ENCODE results near the gene CAP1. TPM values are rescaled to one million over a fixed set of nuclear protein-coding genes. Genes with fewer than 3 reads are reported as not detected.
"Not testable (repeated sequence)": the region's sequence is repeated elsewhere in the genome, so short reads cannot be mapped to it uniquely, and the experiment has no call there.

CAP1 gene
- polyA plus RNA-seq, 1 experiment = 585 TPM

- no peak for DNase-seq (ENCODE audit: low read depth)
- H3K27me3 ChIP-seq (ENCODE audit: control insufficient read depth, insufficient read depth, low read length) = no peaks in the 10 kb centered on the region; the same call in 1 of the 2 replicates
- ChIA-PET CTCF (interaction anchor here (0.6 to 8.2 kb wide), 27 partner anchors 9 to 283 kb away, joined by 3 to 92 read pairs (median 5); partner anchors contain the start of gene MYCL), POLR2A (no interaction called here)
- H3K36me3 ChIP-seq (ENCODE audit: control insufficient read depth, insufficient read depth, low read length) = no peaks in the 10 kb centered on the region
- H3K4me3 ChIP-seq (ENCODE audit: low read depth, low read length) = no peak overlapping the region
- TF ChIP-seq CTCF (IDR thresholded peaks at IDR 0.05; ENCODE audit: insufficient read depth, low read depth, low read length) = peak; percentile 64
These were observed 8.2 kb upstream of the CAP1 start for GRCh38 chr1:40032240-40032891.

DNA sequence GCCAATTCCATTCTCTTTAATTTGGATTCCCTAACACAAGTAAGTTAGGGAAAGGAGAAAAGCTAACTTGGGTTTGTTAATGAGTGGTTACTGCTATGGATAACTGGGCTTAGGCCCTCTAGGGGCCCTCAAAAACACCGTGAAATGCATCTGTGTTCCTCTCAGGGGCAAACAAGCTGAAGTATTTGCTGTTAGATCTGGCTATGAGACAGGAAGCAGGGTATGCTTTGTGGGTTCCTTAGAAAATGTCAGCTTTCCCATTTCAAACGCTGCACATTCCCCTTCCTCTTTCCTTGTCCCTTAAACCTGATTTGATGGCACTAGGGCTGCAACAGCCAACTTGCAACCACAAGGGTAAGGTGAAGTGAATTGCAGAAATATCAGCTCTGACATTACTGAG is 5.7 kb upstream of the CAP1 start:
- CTCF ChIA-PET = interaction anchor here (0.8 to 8.2 kb wide), 5 partner anchors 12 to 115 kb away, joined by 3 to 92 read pairs (median 3); no protein-coding TSS in a partner anchor
- no peak for DNase-seq (ENCODE audit: low read depth)
- POLR2A ChIA-PET = interaction anchor here (0.9 kb wide), 1 partner anchor 25 kb away, joined by 4 read pairs; no protein-coding TSS in a partner anchor
- no peak for TF ChIP-seq CTCF (IDR thresholded peaks at IDR 0.05; ENCODE audit: insufficient read depth, low read depth, low read length)
- Histone ChIP-seq H3K36me3 (ENCODE audit: control insufficient read depth, insufficient read depth, low read length) (no peaks in the 10 kb centered on the region), H3K27me3 (ENCODE audit: control insufficient read depth, insufficient read depth, low read length) (no peaks in the 10 kb centered on the region), H3K4me3 (ENCODE audit: low read depth, low read length) (no peak overlapping the region)

DNA sequence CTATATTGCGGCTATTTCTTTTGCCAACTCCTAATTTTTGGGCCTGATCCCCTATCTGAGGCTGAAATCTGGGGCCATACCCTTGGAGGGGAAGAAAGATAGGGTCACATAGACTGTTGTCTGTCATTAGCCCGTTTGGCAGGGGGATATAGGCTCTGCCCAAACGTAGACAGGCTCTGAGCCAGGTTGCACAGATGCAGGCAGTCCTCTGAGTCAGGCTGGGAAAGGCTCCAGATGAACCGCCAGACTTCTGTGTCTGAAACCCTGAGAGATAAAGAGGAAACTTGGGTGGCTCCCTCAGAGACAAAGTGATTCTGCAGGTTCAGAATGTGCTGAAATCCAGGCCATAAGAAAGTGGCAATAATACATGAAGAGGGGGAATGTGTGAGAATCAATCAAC is 4.0 kb upstream of the CAP1 start:
- ChIA-PET POLR2A (no interaction called here), CTCF (interaction anchor here (1.0 to 1.5 kb wide), 2 partner anchors 63 to 117 kb away, joined by 5 to 6 read pairs; no protein-coding TSS in a partner anchor)
- TF ChIP-seq CTCF (IDR thresholded peaks at IDR 0.05; ENCODE audit: insufficient read depth, low read depth, low read length) = no peak
- Histone ChIP-seq H3K36me3 (ENCODE audit: control insufficient read depth, insufficient read depth, low read length) (no peaks in the 10 kb centered on the region), H3K27me3 (ENCODE audit: control insufficient read depth, insufficient read depth, low read length) (no peaks in the 10 kb centered on the region), H3K4me3 (ENCODE audit: low read depth, low read length) (no peak overlapping the region)
- peak; percentile 38 for DNase-seq (ENCODE audit: low read depth)

DNA sequence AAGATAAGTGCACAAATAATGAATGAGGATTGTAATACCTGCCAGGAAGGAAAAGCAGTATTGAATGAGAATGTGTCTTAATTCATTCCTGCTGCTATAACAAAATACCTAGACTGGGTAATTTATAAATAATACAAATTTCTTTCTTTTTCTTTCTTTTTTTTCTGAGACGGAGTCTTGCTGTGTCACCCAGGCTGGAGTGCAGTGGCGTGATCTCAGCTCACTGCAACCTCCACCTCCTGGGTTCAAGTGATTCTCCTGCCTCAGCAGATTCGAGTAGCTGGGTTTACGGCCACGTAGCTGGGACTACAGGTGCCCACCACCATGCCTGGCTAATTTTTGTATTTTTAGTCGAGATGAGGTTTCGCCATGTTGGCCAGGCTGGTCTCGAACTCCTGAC is 3.3 kb upstream of the CAP1 start:
- POLR2A ChIA-PET; H3K36me3 ChIP-seq (ENCODE audit: control insufficient read depth, insufficient read depth, low read length); DNase-seq (ENCODE audit: low read depth); H3K27me3 ChIP-seq (ENCODE audit: control insufficient read depth, insufficient read depth, low read length); H3K4me3 ChIP-seq (ENCODE audit: low read depth, low read length): not testable (repeated sequence)
- CTCF ChIA-PET = interaction anchor here (1.0 to 1.5 kb wide), 2 partner anchors 64 to 118 kb away, joined by 5 to 6 read pairs; no protein-coding TSS in a partner anchor

DNA sequence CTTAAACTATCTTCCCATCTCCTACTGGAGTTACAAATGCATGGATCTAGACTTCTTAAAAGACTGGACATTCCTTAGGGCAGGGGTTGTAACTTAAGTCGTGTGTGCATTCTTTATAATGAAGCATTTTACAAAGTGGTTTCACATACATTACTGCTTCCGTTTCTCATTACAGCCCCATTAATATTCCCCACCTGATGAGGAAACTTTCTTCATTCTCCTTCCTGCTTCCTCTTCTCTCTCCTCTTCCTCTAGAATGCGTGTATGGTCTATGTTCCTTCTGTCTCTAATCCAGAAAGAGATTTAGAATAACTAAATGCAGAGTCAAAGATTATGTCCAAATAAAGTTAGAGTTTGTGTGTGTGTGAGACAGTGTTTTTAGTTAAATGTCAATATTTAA is 1.8 kb upstream of the CAP1 start:
- Histone ChIP-seq H3K4me3 (ENCODE audit: low read depth, low read length) (no peak overlapping the region), H3K36me3 (ENCODE audit: control insufficient read depth, insufficient read depth, low read length) (0 out of 2 replicates have a peak, but pooled peaks cover 1% of the 10 kb centered on the region), H3K27me3 (ENCODE audit: control insufficient read depth, insufficient read depth, low read length) (no peaks in the 10 kb centered on the region)
- TF ChIP-seq CTCF (IDR thresholded peaks at IDR 0.05; ENCODE audit: insufficient read depth, low read depth, low read length) = no peak
- ChIA-PET CTCF (interaction anchor here (1.1 to 1.7 kb wide), 3 partner anchors 41 to 117 kb away, joined by 3 to 4 read pairs (median 4); no protein-coding TSS in a partner anchor), POLR2A (interaction anchor here (0.6 kb wide), 2 partner anchors 67 to 198 kb away, joined by 3 to 4 read pairs; no protein-coding TSS in a partner anchor)
- DNase-seq (ENCODE audit: low read depth) = no peak
